GM21737 (cell line): ENCODE data around the gene DCTD.

Source experiments
- ATAC-seq: cut with Tn5 transposase; IDR thresholded peaks from one replicate; pipeline ENCODE4 v1.9.1; 2021; ENCODE audit warnings: mild to moderate bottlenecking, moderate library complexity; ENCODE audit not compliant: unreplicated experiment

The DCTD gene

GRCh38 chr4:182843808-182844325 is 73.3 kb downstream of the DCTD start:
- ATAC-seq: no peak

- ATAC-seq: no peak
Measured at GRCh38 chr4:182842759-182843390, 74.3 kb downstream of the DCTD start.

GRCh38 chr4:182842104-182842600 is 75.0 kb downstream of the DCTD start:
- no peak for ATAC-seq

GRCh38 chr4:182840108-182840507 is 77.1 kb downstream of the DCTD start:
- ATAC-seq: no peak
